Measurements from ENCODE around the gene PTPRU. TPM values are rescaled to one million over a fixed set of nuclear protein-coding genes. Genes with fewer than 3 reads are reported as not detected.

Gene PTPRU
- total and polyA plus RNA-seq, 2 of the 8 experiments (the other 6 are each of a cell fraction or from before 2014, with no cell fraction given), result 33.8 to 41.8 TPM

DNA sequence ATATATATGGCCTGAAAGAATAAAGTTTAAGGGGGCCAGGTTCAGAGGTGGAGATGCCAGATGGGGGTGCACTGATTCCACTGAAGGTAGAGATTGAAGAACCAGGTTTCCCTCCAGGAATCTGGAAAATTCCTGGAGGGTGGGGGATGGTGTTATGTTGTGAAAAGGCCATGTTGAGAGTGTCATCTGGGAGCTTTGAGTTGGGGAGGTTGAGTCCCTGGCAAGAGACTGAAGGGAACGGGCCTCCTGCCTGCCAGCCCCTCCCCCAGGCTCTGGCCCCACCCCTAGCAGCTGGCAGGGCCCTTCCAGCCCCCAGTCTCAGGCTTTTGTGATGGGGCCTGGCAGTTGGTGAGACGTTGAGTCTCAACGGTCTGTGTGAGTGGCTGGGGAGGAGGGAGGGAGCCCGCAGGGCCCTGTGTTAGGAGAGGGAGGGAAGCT, 4.1 kb downstream of the PTPRU start (continued):
- TF ChIP-seq, protein P1, sequence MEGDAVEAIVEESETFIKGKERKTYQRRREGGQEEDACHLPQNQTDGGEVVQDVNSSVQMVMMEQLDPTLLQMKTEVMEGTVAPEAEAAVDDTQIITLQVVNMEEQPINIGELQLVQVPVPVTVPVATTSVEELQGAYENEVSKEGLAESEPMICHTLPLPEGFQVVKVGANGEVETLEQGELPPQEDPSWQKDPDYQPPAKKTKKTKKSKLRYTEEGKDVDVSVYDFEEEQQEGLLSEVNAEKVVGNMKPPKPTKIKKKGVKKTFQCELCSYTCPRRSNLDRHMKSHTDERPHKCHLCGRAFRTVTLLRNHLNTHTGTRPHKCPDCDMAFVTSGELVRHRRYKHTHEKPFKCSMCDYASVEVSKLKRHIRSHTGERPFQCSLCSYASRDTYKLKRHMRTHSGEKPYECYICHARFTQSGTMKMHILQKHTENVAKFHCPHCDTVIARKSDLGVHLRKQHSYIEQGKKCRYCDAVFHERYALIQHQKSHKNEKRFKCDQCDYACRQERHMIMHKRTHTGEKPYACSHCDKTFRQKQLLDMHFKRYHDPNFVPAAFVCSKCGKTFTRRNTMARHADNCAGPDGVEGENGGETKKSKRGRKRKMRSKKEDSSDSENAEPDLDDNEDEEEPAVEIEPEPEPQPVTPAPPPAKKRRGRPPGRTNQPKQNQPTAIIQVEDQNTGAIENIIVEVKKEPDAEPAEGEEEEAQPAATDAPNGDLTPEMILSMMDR (IDR thresholded peaks at IDR 0.05; ENCODE audit: control extremely low read depth in 1 of 3, insufficient read depth in 1 of 3, low read depth in 1 of 3, low read length in 3 of 3), result peak in 2 of 3 experiments; percentile 54 to 69; a peak in 3 of 4 replicates
- TF ChIP-seq NANOG (IDR thresholded peaks at IDR 0.05; ENCODE audit: insufficient read depth, low read depth, low read length, poor library complexity, severe bottlenecking), result no peak
- TF ChIP-seq TCF12 (IDR thresholded peaks at IDR 0.05; ENCODE audit: low read depth, low read length), result 0 out of 2 replicates have a peak, but pooled peaks have one; percentile 14

Data from H1 (cell line).